ENCODE measurements around the gene LGALS9C.
"Not testable (repeated sequence)": the region's sequence is repeated elsewhere in the genome, so short reads cannot be mapped to it uniquely, and the experiment has no call there.

- TF ChIP-seq CTCF, POLR2AphosphoS5 (IDR thresholded peaks at IDR 0.05): not testable (repeated sequence)
These were observed 20.5 kb downstream of the LGALS9C start for GRCh38 chr17:18497044-18497443.

Measured in prostate gland (tissue), 2 donors.